HG02759 (cell line): ENCODE results near the gene MYH15.

ENCODE experiments used
- ATAC-seq: cut with Tn5 transposase; IDR thresholded peaks from one replicate; pipeline ENCODE4 v1.9.1; 2021; ENCODE audit warnings: mild to moderate bottlenecking, moderate library complexity; ENCODE audit not compliant: unreplicated experiment

Gene MYH15

DNA sequence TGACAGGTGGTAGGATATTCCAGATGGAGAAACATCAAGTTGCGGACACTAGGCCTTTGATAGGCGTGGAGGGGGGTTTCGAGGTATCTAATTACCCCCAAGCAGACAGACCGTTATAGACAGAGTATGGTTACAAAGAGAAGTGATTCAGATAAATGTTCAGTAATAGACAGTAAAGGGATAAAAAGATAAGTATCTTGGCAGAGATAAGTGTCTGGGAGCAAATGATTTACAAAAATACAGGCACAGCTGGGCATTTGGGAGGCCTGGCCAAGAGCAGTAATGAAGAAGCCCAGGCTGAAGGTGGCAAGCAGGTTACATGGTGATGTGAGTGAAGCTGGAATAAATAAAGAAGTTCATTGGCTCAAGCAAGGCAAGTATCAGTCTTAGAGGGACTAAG lies 659 bp upstream of the MYH15 start:
- ATAC-seq, result no peak

DNA sequence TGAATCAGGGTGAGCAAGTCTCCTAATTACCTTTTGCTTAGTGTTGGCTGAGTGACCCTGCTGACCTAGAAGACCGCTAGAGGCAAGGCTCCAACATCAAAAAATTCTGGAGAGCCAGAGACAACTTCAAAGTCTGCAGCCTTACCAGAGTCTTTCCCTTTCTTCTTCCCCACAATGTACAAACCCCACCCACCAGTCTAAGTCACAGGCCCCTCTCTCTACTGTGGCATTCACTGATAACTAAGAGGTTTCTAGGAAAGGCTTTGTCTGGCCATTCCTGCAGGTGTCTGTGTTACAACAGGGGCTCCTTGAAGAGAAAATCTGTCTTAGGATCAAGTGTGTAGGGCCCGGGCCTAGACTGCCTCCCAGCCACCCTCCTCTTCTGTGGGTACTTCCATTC lies 525 bp downstream of the MYH15 start:
- ATAC-seq, result no peak

DNA sequence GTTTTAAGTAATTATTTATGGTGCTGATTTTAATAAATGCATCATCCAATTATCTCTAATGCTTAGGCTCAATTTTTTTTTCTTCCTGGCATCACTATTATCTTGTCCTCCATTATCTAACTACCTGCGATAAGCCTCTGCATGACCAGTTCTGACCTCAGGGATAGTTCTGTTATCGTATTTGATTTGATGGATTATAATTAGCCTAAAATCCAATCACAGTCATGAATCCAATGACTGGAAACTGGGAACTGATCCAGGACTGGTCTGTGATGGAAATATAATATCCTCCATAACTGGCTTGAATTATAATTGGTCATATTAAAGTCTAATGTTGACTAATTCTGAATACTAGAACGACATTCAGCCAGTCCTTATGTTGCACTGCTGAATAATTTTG lies 1.1 kb downstream of the MYH15 start:
- ATAC-seq, result no peak

DNA sequence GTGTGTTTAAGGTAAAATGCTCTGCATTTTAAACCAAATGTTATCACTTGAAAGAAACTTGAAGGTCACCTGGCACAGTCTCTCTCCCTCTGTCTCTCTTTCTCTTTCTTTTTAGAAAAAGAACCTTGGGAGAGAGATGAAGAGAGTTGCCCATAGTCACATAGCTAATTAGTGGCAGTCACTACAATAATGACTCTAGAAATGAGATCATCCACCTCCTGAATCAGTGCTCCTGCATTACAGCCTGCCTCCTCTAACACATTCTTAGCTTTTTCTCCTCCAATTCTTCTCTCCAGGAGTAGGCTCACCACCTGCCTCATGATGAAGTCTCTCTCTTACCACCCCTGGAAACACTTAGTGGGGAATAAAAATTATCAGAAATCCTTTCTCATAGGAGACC lies 2.5 kb downstream of the MYH15 start:
- no peak for ATAC-seq

DNA sequence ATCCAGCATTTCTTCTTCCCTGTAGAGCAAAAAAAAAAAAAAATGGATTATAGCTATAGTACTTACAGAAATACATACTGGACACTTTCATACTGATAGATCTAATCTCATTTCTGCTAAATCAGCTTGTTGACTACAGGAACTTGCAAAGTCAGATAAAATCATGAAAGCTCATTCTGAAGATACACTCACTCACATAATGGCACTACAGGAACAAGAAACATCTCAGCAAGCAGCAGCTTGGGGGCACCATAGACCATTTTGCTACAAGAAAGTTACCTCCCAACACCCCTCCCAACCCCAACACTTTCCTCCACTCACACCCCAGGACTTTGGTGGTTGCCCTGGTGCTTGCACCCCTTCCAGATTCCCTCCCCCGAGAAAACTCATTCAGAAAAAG lies 4.6 kb downstream of the MYH15 start:
- no peak for ATAC-seq

DNA sequence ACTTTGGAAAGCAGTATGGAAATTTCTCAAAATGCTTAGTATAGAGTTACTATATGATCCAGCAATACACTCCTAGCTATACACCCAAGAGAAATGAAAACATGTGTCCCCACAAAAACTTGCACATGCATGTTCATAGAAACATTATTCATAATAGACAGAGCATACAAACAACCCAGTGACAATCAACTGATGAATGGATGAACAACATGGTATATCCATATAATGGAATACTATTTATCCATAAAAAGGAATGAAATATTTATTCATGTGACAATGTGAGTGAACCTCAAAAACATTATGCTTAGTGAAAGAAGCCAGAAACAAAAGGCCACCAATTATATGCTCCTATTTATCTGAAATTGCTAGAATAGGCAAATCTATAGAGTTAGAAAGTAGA lies 6.7 kb downstream of the MYH15 start:
- ATAC-seq, result no peak

DNA sequence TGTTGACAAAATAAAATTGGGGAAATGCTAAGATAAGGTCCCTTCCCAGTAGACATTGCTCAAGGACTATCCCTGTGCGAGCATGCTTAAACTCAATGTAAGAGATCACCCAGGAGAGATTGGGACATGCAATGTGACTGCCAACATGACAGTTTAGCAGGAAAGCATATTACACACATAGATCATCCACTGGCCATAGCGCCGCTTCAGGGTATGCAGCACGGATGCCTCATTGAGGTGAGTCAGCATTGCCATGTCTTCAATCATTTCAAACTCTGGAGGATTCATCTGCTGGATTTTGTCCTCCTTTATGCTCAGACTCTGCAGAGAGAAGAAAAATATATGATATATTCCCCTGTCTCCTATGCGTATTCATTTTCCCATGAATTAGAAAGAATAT lies 8.9 kb downstream of the MYH15 start:
- no peak for ATAC-seq

DNA sequence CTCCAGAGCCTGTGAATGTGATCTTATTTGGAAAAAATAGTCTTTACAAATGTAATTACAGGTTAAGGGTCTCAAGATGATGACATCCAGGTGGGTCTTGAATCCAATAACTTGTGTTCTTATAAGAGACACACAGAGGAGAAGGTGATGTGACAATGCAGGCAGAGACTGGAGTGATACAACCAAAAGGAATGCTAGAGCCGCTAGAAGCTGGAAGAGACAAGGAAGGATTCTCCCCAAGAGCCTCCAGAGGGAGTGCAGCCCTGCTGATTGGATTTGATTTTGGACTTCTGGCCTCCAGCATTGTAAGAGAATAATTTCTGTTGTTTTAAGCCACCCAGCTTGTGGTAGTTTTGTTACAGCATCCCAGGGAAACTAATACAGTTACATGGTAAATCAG lies 9.7 kb downstream of the MYH15 start:
- no peak for ATAC-seq

DNA sequence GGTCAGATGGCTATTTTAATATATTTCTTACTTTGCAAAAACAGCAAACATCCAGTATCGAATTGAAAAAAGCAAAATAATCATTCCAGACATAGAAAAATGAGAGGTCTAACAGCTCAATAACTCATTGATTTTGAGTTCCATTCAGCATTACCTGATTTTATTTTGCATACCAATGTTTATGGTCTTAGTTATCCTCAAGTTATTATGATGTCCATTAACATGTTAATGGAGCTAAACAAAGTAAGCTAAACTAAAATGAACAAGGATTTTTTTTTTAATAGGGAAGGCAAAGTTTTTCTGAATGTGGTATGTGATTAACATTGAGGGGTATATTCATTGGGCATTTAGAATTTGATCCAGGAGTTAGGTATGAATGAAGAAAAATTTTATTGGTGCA lies 13.1 kb downstream of the MYH15 start:
- no peak for ATAC-seq

DNA sequence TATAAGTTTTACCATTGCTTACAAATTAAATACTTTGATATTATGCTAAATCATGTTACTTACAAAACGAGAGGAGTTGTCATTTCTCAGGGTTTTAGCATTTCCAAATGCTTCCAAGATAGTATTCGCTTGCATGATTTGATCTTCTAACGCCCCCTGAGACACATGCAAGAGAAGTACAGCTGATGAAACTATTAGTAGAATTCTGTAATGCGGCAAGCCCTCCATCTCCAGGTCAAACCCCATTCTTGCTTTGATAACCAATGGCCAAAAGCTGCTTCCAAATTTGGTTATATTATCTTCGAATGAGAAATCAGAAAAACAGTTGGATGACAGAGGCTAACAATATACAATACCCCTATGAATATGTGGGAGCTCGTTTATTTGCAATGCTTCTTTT lies 14.7 kb downstream of the MYH15 start:
- ATAC-seq, result no peak

DNA sequence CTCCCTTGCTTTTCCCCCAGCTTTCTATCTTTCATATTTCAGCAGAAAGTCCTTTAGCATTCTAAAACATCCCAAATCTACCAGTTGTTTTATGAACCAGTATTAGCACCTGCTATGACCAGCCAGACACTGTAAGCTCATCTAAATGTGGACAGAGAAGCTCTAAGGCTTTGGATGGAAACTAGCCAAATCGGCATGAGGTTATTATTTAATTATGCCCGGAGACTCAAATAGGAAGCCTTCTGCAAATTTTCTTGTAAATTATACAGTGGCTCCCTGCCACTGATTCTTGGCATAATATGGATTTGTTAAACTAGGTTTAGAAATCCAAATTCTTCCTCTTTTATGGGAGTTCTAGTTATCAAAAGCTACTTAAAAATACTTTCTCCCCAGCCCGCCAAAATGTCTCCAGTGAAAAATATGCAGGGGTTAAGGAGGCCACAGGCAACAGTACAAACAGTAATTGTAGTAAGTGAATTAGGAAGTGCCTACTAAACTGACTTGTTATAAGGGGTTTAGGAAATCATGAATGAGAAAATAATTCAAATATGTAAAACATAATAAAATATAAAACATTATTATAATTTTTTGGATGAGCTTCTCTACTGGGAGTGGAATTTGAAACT lies 15.4 kb downstream of the MYH15 start:
- ATAC-seq, result no peak

DNA sequence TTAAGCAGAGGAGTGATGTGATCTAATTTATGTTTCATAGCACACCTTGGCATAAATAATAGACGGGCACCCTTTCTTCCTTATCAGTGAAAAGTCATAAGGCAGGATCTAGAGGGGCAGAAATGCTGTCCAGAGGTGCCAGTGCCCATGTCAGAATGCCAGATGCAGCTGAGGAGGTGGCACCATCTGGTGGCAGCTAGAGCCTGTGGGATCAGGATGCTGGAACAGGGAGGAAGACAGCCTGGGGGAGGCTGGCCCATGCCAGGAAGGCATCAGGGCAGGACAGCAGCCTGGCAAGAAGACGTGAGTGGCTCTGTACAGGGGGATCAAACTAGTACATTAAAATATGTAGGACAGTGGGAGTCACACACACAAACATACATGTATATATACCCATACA lies 16.5 kb downstream of the MYH15 start:
- ATAC-seq, result no peak

DNA sequence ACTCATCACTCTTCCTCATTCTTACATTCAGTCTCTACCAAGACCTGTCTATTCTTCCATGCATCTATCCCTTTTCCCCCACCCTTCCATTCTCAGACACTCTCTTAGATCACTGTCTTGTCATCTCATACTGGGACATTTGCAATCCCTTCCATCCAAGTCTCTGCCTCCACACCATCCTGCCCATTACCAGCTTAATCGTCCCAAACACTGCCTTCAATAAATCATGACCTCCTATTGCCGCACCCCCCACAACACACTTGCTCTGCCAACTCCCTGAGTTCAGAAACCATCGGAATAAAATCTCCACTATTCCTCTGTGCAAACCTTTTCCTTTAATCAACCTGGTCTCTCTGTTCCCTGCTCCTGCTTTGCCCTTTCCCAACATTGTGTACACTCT lies 18.9 kb downstream of the MYH15 start:
- no peak for ATAC-seq

DNA sequence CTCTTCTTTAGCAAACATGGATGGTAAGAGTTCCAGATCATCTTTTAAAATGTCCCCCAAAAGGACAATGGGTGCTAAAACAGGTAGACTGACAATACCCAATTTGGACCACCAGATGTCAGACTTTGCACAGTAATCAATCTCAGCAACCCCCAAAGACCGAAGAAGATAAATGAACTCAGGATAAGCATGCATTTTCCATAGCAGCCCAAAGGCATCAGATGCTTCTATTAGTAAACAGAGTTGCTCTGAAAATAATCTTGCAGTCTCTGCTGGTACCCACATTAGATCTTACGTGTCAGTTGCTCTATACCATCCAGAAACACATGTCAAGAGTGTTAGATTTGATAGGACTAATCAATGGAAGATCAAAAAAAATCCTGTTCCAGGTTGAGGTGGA lies 20.6 kb downstream of the MYH15 start:
- peak; percentile 73 for ATAC-seq

DNA sequence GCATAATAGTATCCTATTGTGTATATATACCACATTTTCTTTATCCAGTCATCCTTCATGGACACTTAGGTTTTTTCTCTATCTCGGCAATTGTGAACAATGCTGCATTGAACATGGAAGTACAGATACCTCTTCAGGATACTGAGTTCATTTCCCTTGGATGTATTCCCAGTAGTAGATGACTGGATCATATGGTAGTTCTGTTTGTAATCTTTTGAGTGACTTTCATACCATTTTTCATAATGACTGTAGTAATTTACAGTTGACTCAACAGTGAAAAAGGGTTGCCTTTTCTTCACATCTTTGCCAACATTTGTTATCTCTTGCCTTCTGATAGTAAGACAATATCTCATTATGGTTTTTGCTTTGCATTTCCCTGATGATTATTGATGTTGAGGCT lies 21.8 kb downstream of the MYH15 start:
- no peak for ATAC-seq

DNA sequence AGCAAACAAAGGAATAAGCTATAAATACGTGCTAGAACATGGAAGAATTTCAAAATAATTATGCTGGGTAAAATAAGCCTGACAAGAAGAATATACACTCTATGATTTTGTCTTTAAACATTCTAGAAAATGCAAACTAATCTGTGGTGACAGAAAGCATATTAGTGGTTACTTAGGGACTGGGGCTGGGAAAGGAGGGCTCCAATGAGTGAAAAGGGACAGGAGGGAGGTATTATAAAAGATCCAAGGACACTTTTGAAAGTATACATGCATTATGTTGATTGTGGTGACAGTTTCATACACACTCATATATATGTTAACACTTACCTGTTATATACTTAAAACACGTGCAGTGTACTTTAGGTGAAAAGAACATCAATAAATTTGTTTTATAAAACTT lies 23.0 kb downstream of the MYH15 start:
- no peak for ATAC-seq

DNA sequence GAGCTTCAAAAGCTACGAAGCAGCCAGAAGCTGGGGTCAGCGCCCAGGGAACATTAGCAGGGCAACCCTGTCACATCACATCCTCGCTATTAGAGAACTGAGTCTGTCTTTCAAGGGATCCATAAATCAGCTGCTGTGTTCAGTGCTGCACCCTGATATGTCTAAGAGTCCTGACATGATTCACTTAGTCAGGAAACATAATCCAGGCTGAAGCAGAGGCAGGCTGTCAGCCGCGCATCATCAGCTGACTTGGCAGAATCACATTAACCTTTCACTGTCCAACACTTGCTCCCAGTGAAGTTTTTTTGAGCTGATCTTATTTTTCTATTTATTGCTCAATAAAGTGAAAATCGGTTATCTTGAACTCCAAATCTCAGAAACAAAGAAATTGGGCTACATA lies 23.5 kb downstream of the MYH15 start:
- no peak for ATAC-seq

DNA sequence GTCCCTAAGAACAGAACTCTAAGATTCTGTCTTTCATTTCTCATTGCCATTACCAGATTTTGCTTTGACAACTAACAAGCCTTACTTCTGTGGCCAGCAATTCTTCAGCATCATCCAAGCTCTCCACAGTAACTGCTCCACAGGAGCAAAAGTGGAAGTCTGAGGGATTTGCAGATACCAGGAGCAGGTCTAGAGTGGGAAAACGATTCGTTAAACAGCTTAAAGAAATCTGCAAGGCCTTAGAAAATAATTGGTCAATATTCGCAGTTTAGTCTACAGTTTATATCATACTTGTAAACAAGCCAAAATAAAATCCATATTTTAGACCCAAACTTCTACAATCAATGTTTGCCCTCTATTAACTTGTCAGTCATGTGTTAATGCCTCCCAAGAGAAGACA lies 24.1 kb downstream of the MYH15 start:
- ATAC-seq, result no peak

DNA sequence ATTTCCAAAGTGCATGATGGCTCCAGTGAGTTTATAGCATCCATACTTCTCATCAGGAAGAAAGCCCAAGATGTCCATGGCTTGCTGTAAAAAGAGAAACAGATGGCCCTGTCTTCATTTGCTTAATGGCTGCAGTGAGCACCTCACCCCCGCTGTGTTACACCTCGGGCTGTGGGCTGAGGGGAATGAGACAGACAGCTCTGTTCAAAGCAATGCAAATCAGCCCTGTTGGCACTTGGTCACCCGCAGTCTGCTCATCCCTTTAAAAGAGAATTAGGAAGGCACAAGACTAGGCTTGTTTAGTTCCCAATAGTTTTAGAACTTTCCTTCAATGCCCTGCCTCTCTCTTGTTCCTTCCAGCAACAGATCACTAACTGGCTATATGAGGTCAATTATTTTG lies 25.2 kb downstream of the MYH15 start:
- ATAC-seq, result no peak

DNA sequence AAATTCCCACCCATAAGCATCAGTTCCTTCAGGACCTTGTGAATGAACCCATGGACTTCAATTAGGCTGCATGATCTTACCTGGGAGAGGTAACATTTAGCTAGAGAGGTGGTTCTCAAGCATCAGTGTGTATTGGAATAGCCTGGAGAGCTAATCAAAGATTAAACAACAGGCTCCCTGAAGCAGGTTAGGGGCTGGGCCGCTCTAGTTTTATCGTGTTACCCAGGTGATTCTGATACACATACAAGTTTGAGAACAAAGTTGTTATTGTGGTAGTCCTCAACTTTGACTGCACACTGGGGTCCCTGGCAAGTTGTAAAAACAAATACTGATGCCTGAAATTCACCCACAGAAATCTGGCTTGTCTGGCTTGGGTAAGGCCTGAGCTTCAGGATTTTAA lies 31.2 kb downstream of the MYH15 start:
- no peak for ATAC-seq

DNA sequence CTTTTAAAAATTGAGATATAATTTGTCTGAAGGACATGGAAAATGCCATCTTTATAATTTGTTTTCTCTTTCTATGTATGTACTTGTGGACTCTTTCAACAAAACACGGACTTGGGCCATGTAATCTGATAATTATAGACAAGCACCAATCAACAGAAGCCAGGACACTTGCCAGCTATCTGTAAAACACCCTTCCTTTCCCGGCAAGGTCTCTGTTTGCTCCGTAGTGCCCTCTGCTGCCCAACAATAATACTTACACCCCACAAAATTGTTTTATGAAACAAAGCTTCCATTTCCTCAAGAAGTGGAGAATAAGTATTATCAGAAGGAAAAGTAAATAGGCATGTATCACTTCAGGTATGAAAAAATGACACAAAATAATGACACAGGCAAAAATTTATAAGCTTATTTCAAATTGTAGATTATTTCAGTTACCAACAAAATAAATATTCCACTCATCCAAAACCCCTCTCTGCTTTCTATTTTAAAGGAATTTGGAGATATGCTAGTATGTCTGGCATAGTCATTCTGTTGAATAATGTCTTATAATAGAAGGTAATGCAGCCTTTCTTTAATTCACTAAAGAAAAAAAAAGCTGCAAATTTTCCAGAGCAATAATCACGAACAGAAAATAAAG lies 32.8 kb downstream of the MYH15 start:
- ATAC-seq, result peak; percentile 79

DNA sequence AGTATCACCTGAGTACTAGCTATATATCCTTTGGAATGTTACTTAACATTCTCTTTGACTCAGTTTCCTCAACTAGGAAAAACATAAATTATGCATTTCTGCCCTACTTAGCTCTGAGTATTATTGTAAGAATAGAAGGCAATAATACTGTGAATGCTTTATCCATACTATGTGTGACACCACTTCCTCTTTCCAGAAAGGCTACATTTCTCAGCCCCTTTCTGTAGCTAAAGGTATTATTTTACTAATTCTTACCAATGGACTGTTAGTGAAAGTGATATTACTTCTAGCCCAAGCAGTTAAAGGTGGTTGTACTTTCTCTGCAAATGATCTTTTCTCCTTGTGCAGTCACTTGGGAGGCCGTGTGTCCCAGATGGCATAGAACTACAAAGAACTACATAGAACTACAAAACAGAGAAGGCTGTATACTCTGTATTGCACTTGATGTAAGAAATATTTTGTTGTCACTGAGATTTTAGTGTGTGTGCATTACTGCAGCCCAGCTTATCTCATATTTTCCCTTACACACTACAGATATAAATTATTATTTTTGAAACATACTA lies 35.1 kb downstream of the MYH15 start:
- ATAC-seq, result no peak

DNA sequence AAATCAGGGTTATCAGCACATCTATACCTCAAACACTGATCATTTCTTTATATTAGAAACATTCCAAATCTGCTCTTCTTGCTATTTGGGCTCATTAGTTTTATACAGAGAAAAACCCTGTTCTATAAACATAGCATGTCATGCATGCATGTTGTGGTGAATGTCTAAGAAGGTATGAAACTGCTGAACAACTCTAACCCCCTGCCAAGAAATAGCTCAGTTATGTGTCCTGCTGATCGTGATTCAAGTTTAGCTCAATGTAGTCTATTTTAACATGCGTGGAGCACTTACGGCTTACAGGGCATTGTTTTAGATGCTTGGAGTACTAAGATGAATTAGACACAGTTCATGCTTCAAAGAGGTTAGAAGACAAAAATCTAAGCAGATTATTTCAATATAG lies 35.8 kb downstream of the MYH15 start:
- no peak for ATAC-seq
